ENCODE results near the gene METRNL. TPM values are rescaled to one million over a fixed set of nuclear protein-coding genes. Genes with fewer than 3 reads are reported as not detected.
A peak's percentile ranks its signal among the peaks of the same experiment; 100 is the strongest.

METRNL gene
- total RNA-seq, 1 experiment from 2014 or later, result 44.6 TPM

- CTCF ChIA-PET, result no interaction called here
- H3K9me2 ChIP-seq (ENCODE audit: insufficient read depth), result no peaks in the 10 kb centered on the region
- peaks cover 38% of the 10 kb centered on the region for H3K4me1 ChIP-seq (replicated peaks; ENCODE audit: insufficient read depth)
- no peak overlapping the region for H3K4me3 ChIP-seq
- no peak for DNase-seq
- H3K4me2 ChIP-seq, result no peak overlapping the region
- H2AFZ ChIP-seq, result no peak overlapping the region
- H3K27ac ChIP-seq, result no peak overlapping the region
- H4K20me1 ChIP-seq (ENCODE audit: insufficient read depth), result no peaks in the 10 kb centered on the region
- peaks cover 16% of the 10 kb centered on the region for H3K79me2 ChIP-seq (ENCODE audit: low read depth)
- no peaks in the 10 kb centered on the region for H3K36me3 ChIP-seq (ENCODE audit: low read depth)
- peaks cover 12% of the 10 kb centered on the region for H3F3A ChIP-seq (ENCODE audit: insufficient read depth, low read depth)
- H3K9me3 ChIP-seq (ENCODE audit: insufficient read depth, low read depth), result no peaks in the 10 kb centered on the region
- BruUV-seq (replicated peaks), result no TSS peak
- intact Hi-C loops (cut with micrococcal nuclease; ENCODE audit: unreplicated experiment), result no loop called here
- no peaks in the 10 kb centered on the region for H3K27me3 ChIP-seq (ENCODE audit: insufficient read depth, low read depth)
- POLR2A ChIA-PET (ENCODE audit: unreplicated experiment), result no interaction called here
- no peak for TF ChIP-seq EZH2 (IDR thresholded peaks at IDR 0.05; ENCODE audit: low read depth)
- TF ChIP-seq CTCF (conservative IDR thresholded peaks at IDR 0.05), result no peak
Measured at GRCh38 chr17:83095016-83095415, 15.6 kb downstream of the METRNL start.

DNA sequence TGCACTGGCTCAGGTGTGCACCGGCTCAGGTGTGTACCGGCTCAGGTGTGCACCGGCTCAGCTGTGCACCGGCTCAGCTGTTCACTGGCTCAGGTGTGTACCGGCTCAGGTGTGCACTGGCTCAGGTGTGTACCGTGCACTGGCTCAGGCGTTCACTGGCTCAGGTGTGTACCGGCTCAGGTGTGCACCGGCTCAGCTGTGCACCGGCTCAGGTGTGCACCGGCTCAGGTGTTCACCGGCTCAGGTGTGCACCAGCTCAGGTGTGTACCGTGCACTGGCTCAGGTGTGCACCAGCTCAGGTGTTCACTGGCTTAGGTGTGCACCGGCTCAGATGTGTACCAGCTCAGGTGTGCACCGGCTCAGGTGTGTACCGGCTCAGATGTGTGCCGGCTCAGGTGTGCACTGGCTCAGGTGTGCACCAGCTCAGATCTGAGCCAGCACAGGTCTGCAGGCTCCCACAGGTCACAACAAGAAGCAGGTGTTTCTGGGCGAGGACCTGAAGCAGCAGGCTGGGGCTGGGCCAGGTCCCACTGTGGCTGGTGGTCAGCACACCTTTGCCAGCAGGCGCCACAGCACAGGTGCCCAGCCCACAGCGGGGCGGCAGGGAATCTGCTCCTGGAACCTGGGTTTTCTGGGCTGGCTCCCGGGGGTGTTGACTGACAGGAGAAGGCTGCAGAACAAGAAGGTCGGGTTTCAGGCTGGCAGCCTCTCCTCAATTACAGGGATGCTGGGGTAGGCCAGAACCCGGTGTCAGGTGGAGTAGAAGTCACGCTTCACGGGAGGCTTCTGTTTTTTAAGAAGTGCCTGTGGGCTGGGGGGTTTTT lies 17.2 kb downstream of the METRNL start:
- ChIA-PET CTCF (interaction anchor here (0.5 kb wide), 1 partner anchor 19 kb away, joined by 3 read pairs; no protein-coding TSS in a partner anchor), POLR2A (ENCODE audit: unreplicated experiment) (no interaction called here)
- peak overlapping the region; percentile 61 for H3K4me2 ChIP-seq
- H3K4me1 ChIP-seq (replicated peaks; ENCODE audit: insufficient read depth), result peaks cover 36% of the 10 kb centered on the region
- no peak overlapping the region for H3K4me3 ChIP-seq
- peaks cover 11% of the 10 kb centered on the region for H3K79me2 ChIP-seq (ENCODE audit: low read depth)
- H3K36me3 ChIP-seq (ENCODE audit: low read depth), result no peaks in the 10 kb centered on the region
- H3K9me3 ChIP-seq (ENCODE audit: insufficient read depth, low read depth), result no peaks in the 10 kb centered on the region
- H3K27ac ChIP-seq, result no peak overlapping the region
- H3K9me2 ChIP-seq (ENCODE audit: insufficient read depth), result no peaks in the 10 kb centered on the region
- H3K27me3 ChIP-seq (ENCODE audit: insufficient read depth, low read depth), result no peaks in the 10 kb centered on the region
- H3F3A ChIP-seq (ENCODE audit: insufficient read depth, low read depth), result peaks cover under 1% of the 10 kb centered on the region; the same call in 1 of the 2 replicates
- H2AFZ ChIP-seq, result no peak overlapping the region
- intact Hi-C loops (cut with micrococcal nuclease; ENCODE audit: unreplicated experiment), result no loop called here
- no peaks in the 10 kb centered on the region for H4K20me1 ChIP-seq (ENCODE audit: insufficient read depth)
- BruUV-seq (replicated peaks), result no TSS peak
- DNase-seq, result peak; percentile 73 to 93
- no peak for TF ChIP-seq CTCF (conservative IDR thresholded peaks at IDR 0.05)
- TF ChIP-seq EZH2 (IDR thresholded peaks at IDR 0.05; ENCODE audit: low read depth), result no peak

- Histone ChIP-seq H3K27me3 (ENCODE audit: insufficient read depth, low read depth) (no peaks in the 10 kb centered on the region), H3K4me2 (no peak overlapping the region), H3K9me3 (ENCODE audit: insufficient read depth, low read depth) (no peaks in the 10 kb centered on the region), H3K36me3 (ENCODE audit: low read depth) (no peaks in the 10 kb centered on the region), H3K27ac (no peak overlapping the region), H3K9me2 (ENCODE audit: insufficient read depth) (no peaks in the 10 kb centered on the region), H2AFZ (no peak overlapping the region), H3K79me2 (ENCODE audit: low read depth) (peaks cover 3% of the 10 kb centered on the region; the same call in 1 of the 2 replicates), H3F3A (ENCODE audit: insufficient read depth, low read depth) (no peaks in the 10 kb centered on the region), H3K4me1 (replicated peaks; ENCODE audit: insufficient read depth) (peaks cover 28% of the 10 kb centered on the region), H3K4me3 (no peak overlapping the region), H4K20me1 (ENCODE audit: insufficient read depth) (no peaks in the 10 kb centered on the region)
- intact Hi-C loops (cut with micrococcal nuclease; ENCODE audit: unreplicated experiment), result no loop called here
- ChIA-PET CTCF (no interaction called here), POLR2A (ENCODE audit: unreplicated experiment) (no interaction called here)
- no TSS peak for BruUV-seq (replicated peaks)
- TF ChIP-seq CTCF (conservative IDR thresholded peaks at IDR 0.05), result no peak
- no peak for TF ChIP-seq EZH2 (IDR thresholded peaks at IDR 0.05; ENCODE audit: low read depth)
- DNase-seq, result no peak
Measured at GRCh38 chr17:83097831-83098230, 18.4 kb downstream of the METRNL start.

All from PC-9 (cell line).